Bronchial epithelial cell (primary cell): Measurements from ENCODE around the gene NSMCE3. TPM values are rescaled to one million over a fixed set of nuclear protein-coding genes. Genes with fewer than 3 reads are reported as not detected.

Experiments
- DNase-seq: peaks from one replicate; pipeline ENCODE4 v3.0.0-alpha.2; 2010; ENCODE audit warnings: low read depth
- FAIRE-seq: peaks from 2 replicates; lab custom pipeline; 2011; peaks lifted over from hg19 to GRCh38; lab: Jason Lieb, UNC
- H3K27me3 ChIP-seq: 2 replicates; pipeline ENCODE4 v1.5.1; 2011; ENCODE audit warnings: low read length; ENCODE audit not compliant: control insufficient read depth, insufficient read depth
- H3K36me3 ChIP-seq: 2 replicates; pipeline ENCODE4 v1.5.1; 2011; ENCODE audit warnings: low read length; ENCODE audit not compliant: control insufficient read depth, insufficient read depth
- H3K4me3 ChIP-seq: 2 replicates; pipeline ENCODE4 v1.5.1; 2011; ENCODE audit warnings: mild to moderate bottlenecking, low read depth, low read length, control low read depth
- total RNA-seq: library from RNA; depleted of rRNA; stranded (reverse); fragments of >200 nt; gene quantifications from 2 replicates; pipeline ENCODE4 v1.2.1, GENCODE V29; 2014
- TF ChIP-seq, protein P1 (sequence below): IDR thresholded peaks from 2 replicates; pipeline ENCODE4 v1.5.1; 2011; ENCODE audit warnings: mild to moderate bottlenecking, moderate library complexity, low read length, control low read depth, inconsistent platforms; ENCODE audit not compliant: insufficient read depth, severe bottlenecking

NSMCE3 gene
- total RNA-seq, 1 donor from 2014 or later: 4.7 TPM

DNA sequence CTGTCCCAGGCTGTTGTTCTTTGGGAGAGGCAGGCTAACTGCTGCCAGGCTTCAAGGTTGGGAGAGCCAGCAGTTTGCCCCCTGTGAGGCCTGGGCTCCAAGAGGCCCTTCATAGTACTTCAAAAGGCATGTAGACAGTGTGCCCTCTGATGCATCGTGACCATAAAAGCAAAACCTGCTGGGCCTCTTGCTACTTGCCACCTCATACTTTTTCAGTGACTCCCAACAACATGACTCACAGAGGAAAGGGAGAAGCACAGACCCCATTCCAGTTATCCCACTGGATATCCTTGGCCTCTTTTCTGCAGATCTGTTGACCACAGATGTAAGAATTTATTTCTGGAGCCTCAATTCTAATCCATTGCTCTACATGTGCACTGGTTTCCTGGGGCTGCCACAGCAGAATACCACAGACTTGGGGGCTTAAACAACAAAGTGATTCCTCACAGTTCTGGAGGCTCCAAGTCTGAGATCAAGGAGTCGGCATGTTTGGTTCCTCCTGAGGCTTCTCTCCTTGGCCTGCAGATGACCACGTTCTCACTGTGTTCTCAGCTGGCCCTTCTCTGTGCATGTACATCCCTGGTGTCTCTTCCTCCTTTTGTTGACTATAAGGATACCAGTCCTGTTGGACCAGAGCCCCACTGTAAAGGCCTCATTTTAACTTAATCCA is 8.9 kb upstream of the NSMCE3 start:
- TF ChIP-seq, protein P1, sequence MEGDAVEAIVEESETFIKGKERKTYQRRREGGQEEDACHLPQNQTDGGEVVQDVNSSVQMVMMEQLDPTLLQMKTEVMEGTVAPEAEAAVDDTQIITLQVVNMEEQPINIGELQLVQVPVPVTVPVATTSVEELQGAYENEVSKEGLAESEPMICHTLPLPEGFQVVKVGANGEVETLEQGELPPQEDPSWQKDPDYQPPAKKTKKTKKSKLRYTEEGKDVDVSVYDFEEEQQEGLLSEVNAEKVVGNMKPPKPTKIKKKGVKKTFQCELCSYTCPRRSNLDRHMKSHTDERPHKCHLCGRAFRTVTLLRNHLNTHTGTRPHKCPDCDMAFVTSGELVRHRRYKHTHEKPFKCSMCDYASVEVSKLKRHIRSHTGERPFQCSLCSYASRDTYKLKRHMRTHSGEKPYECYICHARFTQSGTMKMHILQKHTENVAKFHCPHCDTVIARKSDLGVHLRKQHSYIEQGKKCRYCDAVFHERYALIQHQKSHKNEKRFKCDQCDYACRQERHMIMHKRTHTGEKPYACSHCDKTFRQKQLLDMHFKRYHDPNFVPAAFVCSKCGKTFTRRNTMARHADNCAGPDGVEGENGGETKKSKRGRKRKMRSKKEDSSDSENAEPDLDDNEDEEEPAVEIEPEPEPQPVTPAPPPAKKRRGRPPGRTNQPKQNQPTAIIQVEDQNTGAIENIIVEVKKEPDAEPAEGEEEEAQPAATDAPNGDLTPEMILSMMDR: no peak
- H3K36me3 ChIP-seq: no peaks in the 10 kb centered on the region
- DNase-seq (peak; percentile 86), FAIRE-seq (no peak)
- no peak overlapping the region for H3K4me3 ChIP-seq
- H3K27me3 ChIP-seq: no peaks in the 10 kb centered on the region

DNA sequence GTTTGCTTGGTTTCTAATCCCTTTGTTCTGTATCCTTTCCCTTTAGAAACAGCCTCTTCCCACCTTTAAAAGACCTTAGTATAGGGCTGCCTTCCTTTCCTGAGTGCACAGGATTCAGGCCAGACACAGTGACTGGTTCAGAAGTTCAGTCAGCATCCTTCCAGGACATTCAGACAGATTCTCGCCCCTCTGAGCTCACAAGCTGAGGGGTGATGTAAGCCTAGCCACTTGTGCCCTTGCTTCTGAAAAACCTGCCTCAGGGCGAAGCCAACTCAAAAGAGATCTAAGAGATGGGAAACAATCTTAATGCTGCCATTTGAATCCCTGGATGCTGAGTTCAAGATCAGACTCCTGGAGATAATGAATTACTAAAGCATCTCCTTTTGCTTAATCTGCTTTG is 6.7 kb upstream of the NSMCE3 start:
- H3K4me3 ChIP-seq: no peak overlapping the region
- DNase-seq (peak; percentile 29), FAIRE-seq (no peak)
- H3K36me3 ChIP-seq: no peaks in the 10 kb centered on the region
- TF ChIP-seq, protein P1: no peak
- no peaks in the 10 kb centered on the region for H3K27me3 ChIP-seq

DNA sequence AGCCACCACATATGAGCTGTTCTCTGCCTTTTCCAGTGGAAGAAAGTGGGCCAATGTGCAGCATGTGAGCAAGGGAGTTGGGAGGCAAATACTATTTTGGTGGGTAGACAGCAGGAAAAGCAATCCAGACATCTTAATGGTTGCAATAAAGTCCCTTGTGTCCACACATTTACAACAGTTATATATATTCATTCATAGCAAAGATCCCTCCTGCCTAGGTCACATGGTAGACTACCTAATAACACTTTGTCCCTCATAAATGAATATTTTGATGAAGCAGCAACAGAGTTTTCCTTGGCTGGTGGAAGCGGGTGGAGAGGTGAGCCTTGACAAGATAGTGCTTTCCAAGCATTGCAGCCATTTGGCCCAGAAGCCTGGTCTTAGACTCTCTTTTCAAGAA is 6.2 kb upstream of the NSMCE3 start:
- TF ChIP-seq, protein P1: no peak
- H3K4me3 ChIP-seq: no peak overlapping the region
- FAIRE-seq (no peak), DNase-seq (no peak)
- H3K27me3 ChIP-seq: no peaks in the 10 kb centered on the region
- H3K36me3 ChIP-seq: no peaks in the 10 kb centered on the region

DNA sequence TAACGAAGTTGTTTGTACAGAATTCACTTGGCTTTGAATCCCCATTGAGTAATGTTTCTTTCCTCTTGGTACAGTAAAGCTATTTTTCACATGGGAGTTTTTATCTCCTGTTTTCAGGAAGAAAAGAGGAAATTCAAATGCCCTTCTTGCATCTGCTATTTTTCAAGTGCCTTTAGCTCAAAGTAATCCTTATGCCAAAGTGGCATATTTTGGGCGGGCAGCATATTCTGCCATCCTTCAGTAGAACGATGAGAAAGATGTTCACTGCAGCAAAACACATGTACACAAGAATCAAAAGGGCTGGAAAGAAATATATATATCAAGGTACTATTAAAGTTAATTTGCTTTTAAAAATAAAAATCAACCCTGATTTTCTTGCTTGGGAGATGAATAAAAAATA is 5.3 kb upstream of the NSMCE3 start:
- DNase-seq (no peak), FAIRE-seq (no peak)
- no peak overlapping the region for H3K4me3 ChIP-seq
- no peaks in the 10 kb centered on the region for H3K27me3 ChIP-seq
- TF ChIP-seq, protein P1: no peak
- no peaks in the 10 kb centered on the region for H3K36me3 ChIP-seq

DNA sequence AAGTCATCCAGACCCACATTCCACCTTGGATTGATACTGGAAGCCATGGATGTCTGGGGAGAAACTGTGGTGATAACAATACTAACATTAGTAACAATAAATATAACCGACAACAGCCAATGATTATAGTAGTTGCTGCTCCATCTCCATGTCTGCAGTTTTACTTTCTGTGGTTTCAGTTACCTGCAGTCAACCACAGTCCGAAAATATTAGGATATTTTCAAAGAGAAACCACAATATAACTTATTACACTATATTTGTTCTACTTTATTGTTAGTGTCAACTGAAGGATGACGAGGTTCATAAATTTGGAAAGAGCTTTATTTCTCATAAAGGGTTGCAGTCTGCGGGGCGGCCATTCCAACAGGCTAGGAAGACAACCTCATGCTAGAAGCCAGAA is 2.6 kb upstream of the NSMCE3 start:
- no peak overlapping the region for H3K4me3 ChIP-seq
- no peaks in the 10 kb centered on the region for H3K36me3 ChIP-seq
- DNase-seq (no peak), FAIRE-seq (no peak)
- no peaks in the 10 kb centered on the region for H3K27me3 ChIP-seq
- TF ChIP-seq, protein P1: no peak

DNA sequence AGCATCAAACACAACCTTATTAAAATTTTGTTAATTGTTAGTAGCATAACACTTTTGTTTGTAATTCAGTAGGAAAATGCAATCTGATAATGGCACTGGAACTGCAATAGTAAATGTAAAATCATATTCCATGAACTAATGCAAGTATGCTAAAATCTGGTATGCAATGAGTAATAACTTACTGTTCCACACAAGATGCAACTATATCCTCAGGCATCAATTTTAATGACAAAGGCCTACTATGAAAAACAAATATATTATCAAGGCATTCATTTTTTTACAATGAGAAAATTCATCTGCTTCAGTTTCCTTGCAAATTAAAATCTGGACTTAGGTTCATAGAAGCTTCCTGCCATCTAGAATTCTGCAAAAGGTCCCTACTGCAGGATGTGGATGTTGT is 1.4 kb upstream of the NSMCE3 start:
- no peaks in the 10 kb centered on the region for H3K27me3 ChIP-seq
- no peak for FAIRE-seq
- H3K36me3 ChIP-seq: no peaks in the 10 kb centered on the region
- DNase-seq: peak; percentile 83
- H3K4me3 ChIP-seq: no peak overlapping the region
- TF ChIP-seq, protein P1: no peak
